HG03378 (cell line): ENCODE results near the gene AGBL4.
"Not testable (repeated sequence)": the region's sequence is repeated elsewhere in the genome, so short reads cannot be mapped to it uniquely, and the experiment has no call there.

Experiments used
- ATAC-seq: cut with Tn5 transposase; IDR thresholded peaks from one replicate; pipeline ENCODE4 v1.9.1; 2021; ENCODE audit warnings: mild to moderate bottlenecking, moderate library complexity; ENCODE audit not compliant: unreplicated experiment

AGBL4 gene

DNA sequence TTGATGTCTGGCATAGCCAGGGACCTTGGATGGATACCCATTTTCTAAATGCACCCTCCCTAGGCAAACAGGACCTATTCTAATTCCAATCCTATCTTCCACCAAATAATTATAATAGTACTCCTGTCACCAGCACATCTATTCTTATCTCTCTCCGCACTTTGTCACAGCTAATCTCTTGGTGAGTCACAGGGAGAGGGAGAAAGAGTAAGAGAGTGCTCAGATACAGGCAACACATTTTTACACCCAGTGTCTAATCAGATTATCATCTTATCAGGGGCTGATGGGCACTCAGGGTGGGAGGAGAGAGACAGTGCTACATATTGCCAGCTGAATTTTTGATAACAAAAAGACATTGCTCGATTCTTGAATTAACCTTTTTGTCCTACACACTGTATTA lies 972.1 kb downstream of the AGBL4 start:
- no peak for ATAC-seq

- no peak for ATAC-seq
These were observed 973.7 kb downstream of the AGBL4 start for GRCh38 chr1:49050041-49050440.

DNA sequence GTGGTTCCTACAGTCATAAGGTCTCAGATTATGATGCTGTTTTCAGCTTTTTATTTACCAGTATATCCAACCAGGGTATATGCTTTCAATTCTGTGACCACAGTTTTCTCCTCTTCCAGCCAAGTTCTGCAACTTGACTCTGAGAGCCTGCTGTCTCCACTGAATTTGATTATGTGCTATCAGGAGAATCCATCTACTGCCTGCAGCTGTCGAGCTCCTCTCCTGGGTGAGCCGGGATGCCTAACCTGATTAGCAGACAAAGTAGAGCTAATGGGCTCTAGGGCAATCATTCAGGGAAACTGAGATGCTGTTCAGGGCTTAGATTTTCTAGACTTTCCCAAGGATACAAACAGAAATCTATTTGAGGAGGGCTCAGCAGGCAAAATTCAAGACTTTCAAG lies 975.6 kb downstream of the AGBL4 start:
- no peak for ATAC-seq

DNA sequence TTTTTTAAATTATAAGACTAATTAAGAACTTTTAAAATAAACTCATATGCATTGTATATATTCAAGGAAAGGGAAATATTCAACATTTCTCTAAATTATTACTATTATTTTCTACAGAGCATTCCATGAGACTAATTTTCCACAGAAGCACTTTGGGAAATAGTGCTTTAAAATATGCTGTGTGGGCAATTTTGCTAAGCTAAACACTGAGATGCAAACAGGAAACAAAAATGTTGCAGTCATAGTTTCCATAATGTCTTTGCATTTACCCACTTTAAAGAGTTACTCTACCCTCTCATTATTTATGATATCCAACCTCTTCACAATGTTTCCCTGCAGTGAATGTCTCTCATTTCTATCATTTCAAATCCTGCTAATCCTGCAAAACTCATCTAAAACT lies 977.4 kb downstream of the AGBL4 start:
- no peak for ATAC-seq

- no peak for ATAC-seq
These were observed 978.4 kb downstream of the AGBL4 start for GRCh38 chr1:49045371-49045770.

DNA sequence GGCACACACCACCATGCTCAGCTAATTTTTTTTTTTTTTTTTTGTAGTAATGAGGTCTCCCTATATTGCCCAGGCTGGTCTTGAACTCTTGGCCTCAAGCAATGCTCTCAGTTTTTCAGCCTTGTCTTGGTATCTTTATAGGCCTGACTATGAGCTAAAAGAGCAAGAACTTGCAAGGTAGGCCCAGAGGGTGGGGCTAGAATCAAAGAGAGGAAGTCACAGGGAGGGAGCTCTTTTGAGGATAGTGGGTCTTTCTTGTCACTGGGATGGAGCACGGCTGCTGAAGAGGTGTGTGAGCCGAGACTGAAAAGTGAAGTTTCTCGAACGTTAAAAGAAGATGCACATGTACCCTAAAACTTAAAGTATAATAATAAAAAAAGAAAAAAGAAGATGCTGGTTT lies 987.1 kb downstream of the AGBL4 start:
- no peak for ATAC-seq

- ATAC-seq = no peak
These were observed 995.4 kb downstream of the AGBL4 start for GRCh38 chr1:49028396-49028795.

GRCh38 chr1:49026230-49026811 lies 997.4 kb downstream of the AGBL4 start:
- no peak for ATAC-seq

DNA sequence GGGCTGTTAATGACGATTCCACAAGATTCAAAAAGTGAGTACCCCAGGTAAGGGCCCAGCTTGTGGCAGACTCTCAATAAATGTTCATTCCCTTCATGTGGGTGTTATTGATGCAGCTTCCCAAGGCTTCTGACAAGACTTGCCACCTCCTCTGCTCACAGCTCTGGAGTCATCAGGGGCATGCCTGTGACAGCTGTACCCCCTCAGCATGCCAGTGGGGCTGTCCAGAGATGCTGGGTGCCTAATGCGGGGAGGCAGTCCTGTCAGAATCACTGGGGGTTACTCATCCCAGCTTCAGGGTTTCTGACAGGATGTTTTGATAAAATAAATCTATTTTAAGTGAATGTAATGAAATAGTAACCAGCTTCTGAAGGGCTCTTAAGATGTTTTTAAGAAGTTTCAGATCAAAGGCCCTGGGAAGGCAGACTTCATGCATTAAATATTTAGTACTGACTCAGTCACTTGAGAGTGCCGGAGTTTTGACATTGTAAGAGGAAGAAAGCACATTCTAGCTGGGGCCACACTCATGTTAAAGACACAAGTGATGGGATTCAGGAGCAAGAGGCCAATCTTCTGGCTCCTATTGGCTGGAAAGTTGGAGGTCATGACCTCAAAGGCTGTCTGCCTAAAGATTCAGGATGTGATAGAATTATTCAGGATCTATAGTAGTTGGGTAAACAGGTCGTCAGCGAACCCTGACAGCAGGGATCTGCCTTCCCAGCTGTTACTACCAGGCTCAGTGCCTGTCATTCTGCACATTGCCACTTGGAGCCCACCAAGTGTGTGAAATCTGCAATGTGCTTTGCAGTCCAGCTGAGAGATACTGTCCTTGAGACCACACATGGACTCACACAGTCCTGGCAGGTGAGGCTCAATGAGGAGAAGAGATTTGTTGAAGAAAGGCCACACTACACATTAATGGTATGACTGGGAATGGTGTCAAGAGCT lies 1007.5 kb downstream of the AGBL4 start:
- no peak for ATAC-seq

DNA sequence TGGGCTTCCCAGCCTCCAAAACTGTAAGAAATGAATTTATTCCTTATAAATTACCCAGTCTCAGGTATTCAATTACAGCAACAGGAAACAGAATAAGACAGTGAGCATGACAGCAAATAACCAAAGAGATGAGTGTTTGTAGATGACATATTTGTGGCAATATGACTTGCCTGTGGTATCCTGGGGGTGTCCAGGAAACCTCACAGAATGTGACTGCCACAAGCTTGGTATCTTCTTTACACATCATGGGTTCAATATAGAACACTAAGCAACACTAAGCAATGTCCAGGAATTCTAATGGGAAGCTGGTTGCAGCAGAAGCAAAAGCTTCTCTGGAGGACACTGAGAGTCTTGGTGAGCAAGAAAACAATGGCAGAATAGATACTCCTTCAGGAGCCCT lies 1010.7 kb downstream of the AGBL4 start:
- ATAC-seq = no peak

- not testable (repeated sequence) for ATAC-seq
These were observed 1020.8 kb downstream of the AGBL4 start for GRCh38 chr1:49002981-49003380.

- ATAC-seq = no peak
These were observed 1024.4 kb downstream of the AGBL4 start for GRCh38 chr1:48999321-48999720.

DNA sequence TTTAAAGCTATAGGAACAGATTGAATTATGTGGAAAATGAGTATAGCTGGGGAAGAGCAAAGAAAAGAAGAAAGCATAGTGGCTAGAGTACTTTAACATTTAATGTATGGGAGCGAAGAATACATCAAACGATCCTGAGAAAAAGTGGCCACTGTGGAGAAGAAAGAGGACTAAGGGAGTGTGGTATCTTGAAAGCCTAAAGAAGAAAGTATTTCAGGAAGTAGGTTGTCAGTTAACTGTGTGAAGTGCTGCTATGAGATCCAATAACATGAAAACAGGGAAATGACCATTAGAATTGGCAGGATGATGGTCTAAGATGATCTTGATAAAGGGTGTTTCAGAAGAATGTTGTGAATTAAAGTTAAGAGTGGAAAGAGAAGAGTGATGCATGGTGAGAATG lies 1027.4 kb downstream of the AGBL4 start:
- no peak for ATAC-seq

DNA sequence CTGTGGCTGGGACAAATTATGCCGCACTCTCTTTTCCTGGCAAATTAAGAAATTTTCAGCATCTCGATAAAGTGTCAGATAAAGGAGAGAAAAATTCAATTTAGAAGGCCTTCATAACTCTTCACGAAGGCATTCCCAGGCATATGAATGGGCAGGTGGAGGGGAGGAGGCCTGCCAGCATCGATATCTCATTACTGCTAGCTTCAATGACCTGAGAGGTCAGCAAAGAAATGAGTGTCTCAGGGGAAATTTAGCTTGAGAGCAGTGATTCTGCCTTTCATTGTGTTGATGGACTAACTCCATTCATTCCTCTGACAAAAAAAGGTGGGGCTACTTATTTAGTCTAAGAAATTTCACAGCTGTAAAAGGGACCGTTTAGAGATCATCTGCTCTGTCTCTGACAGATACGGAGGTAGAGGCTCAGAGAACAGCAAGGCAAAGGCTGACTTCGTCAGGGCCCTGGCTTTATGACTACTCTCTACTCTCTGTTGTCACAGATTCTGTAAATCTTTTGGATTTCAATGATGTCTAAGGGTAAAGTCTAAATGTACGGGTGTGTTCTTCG lies 1035.0 kb downstream of the AGBL4 start:
- ATAC-seq = no peak

- ATAC-seq = no peak
These were observed 1043.8 kb downstream of the AGBL4 start for GRCh38 chr1:48979940-48980339.

- ATAC-seq = no peak
These were observed 1045.3 kb downstream of the AGBL4 start for GRCh38 chr1:48978413-48978812.

GRCh38 chr1:48977273-48977672 lies 1046.5 kb downstream of the AGBL4 start:
- ATAC-seq = no peak

DNA sequence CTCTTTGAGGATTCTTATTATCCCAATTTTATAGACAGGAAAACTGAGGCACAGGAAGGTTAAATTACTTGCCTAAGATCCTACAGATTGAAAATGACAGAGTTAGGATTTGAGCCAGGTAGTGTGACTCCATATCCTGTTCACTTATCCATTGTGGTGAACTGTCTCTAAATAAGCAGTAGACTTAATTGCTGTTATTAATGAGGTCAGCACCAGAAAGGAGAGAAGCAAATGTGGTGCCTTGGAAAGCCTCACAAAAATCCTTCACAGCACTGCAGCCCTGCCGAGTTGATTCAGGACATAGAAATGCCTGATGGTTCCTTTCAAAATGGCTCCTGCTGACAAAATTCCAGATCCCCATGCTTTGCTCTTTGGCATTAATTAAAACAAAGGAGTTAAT lies 1053.8 kb downstream of the AGBL4 start:
- ATAC-seq = no peak

DNA sequence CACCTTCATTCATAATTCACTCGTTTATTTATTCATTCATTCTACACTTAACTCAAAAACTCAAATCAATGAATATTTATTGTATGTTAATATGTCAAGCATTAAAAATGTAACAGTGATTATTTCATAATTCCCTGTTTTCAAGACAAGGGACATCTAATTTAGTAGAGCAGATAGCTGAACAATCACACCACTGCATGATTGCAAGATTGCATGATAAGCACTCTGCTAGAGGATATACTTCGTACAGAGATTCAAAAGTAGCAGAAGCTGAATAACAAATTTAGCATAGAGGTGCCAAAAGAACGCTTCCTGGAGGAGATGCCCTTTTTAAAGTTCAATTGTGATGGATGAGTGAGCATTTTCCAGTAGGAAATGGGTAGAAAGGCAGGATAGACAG lies 1056.4 kb downstream of the AGBL4 start:
- no peak for ATAC-seq

DNA sequence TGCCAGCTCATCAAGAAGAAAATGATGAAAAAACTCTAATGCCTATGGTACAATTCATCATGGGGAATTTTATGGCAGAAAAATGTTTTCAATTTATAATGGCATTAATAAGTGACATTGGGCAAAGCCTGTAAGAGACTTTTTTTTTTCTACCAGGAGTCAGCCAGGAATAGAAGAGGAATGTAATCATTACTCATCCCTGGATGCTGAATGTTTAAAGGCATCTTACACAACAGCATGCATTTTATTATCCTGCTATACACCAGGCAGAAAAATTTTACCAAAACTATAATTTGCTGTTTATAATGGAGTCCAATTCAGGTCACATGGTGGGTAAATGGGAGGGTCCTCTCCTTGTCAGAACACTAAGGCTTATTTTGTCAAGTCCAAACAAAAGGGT lies 1057.2 kb downstream of the AGBL4 start:
- no peak for ATAC-seq

DNA sequence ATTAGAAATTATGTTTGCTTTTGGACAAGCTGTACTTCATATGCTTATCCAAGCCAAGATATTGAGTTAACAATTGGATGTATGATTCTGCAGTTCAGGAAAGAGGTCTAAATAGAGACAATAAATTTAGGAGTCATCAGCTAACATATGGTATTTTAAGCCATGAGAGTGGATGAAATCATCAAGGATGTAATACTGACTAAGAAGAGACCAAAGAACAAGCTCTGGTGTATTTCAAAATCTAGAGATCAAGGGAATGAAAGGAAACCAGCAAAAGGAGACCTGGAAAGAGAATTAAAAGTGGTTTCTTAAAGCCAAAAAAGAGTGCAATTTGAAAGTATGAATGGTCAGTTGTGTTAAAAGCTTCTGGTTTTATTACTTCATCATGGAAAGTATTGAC lies 1063.4 kb downstream of the AGBL4 start:
- no peak for ATAC-seq

DNA sequence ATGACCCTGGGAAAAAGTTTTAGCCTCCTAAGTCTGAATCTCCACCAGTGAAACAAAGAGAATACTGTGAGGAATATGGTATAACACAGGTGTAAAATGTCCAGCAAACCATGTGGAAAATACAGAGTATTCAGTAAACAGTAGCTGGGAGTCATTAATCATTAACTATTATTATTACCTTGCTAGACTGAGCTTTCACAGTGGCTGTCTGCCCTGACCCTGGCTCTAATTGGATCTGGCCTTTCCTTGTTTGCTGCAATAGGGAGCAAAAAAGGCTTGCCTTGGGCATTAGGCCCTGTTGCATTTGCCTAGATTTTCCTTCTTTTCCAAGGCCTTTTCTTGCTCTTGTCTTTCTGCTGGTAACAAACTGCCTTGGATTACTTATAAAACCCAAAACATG lies 1068.0 kb downstream of the AGBL4 start:
- no peak for ATAC-seq
